ENCODE results near the gene TF. TPM values are rescaled to one million over a fixed set of nuclear protein-coding genes. Genes with fewer than 3 reads are reported as not detected.

TF gene
- total and polyA plus RNA-seq, 10 of the 15 experiments (the other 5 are each of a cell fraction or from before 2014, with no cell fraction given), result under 0.01 to 8.9 (median 0.05) TPM; not detected in 1

DNA sequence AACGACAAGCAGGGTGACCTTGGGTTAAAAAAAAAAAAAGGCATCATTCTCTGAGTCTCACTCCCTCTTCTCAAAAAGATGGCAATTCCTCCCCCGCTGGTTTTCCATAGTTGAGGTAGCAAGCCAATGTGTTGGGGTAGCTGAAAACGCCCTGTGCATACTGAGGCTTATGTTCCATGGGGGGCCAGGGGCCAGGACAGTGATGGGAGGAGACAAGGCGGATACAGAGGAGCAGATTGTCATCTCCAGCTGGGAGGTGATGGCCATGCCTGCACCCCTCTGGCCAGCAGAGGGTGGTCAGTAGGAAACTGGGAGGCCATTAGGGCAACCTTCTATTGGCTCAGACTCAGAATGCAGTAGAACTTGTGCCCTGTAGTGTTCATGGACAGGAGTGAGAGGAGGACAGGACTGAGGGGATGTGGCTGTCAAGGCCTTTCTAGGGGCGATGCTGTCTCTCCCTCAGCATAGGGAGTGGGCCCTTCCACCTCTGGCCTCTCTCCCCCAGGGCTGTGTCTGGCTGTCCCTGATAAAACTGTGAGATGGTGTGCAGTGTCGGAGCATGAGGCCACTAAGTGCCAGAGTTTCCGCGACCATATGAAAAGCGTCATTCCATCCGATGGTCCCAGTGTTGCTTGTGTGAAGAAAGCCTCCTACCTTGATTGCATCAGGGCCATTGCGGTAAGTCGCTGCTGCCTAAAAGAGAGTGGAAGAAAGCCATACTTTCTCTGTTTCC, 1.9 kb downstream of the TF start:
- Histone ChIP-seq H3K4me1 (ENCODE audit: control insufficient read depth, insufficient read depth, low read length) (no peaks in the 10 kb centered on the region), H3K79me2 (ENCODE audit: control insufficient read depth, insufficient read depth, low read length) (no peaks in the 10 kb centered on the region), H3K36me3 (ENCODE audit: control insufficient read depth in 2 of 2, insufficient read depth in 2 of 2, low read length in 1 of 2) (no peaks in the 10 kb centered on the region), H3K9me3 (replicated peaks; ENCODE audit: control insufficient read depth, insufficient read depth, low read length) (no peaks in the 10 kb centered on the region), H3K4me2 (ENCODE audit: control insufficient read depth, insufficient read depth) (no peak overlapping the region), H3K27me3 (replicated peaks in 1 of 2; ENCODE audit: control insufficient read depth in 2 of 2, insufficient read depth in 2 of 2, low read length in 1 of 2) (peaks cover 5 to 6% of the 10 kb centered on the region in 2 experiments; a peak in 2 of 4 replicates), H3K9ac (ENCODE audit: control insufficient read depth, insufficient read depth, low read length) (no peak overlapping the region), H2AFZ (ENCODE audit: control insufficient read depth, low read depth, low read length) (no peak overlapping the region), H3K27ac (ENCODE audit: control insufficient read depth, insufficient read depth) (no peak overlapping the region), H4K20me1 (ENCODE audit: control insufficient read depth, insufficient read depth) (no peaks in the 10 kb centered on the region), H3K4me3 (no peak overlapping the region)
- intact Hi-C loops (cut with micrococcal nuclease; ENCODE audit: unreplicated experiment), result no loop called here
- ATAC-seq, result no peak
- SMC1A ChIA-PET (ENCODE audit: uncharacterized antibody, unreplicated experiment), result no interaction called here
- FAIRE-seq, result no peak
- CTCF ChIA-PET, result no interaction called here
- WGBS (ENCODE audit: insufficient coverage, insufficient replicate concordance, low lambda C conversion rate, missing lambda C conversion rate), result 56% methylated on average over 11 of the region's 12 CpGs
- POLR2A ChIA-PET, result interaction anchor here (0.6 kb wide), 1 partner anchor 73 kb away, joined by 8 read pairs; no protein-coding TSS in a partner anchor
- BruUV-seq (replicated peaks), result no TSS peak
- RAD21 ChIA-PET (ENCODE audit: unreplicated experiment), result no interaction called here
- in situ Hi-C loops (cut with MboI), result no loop called here
- no peak for DNase-seq (ENCODE audit: low read depth, low spot score)
- no peak for TF ChIP-seq HSF1 (IDR thresholded peaks at IDR 0.05; ENCODE audit: low read depth, low read length)
- TF ChIP-seq SKIL (IDR thresholded peaks at IDR 0.05; ENCODE audit: low read depth, poor library complexity, severe bottlenecking), result no peak
- no peak for TF ChIP-seq IRF4 (IDR thresholded peaks at IDR 0.05; ENCODE audit: low read depth, low read length)
- no peak for TF ChIP-seq CHD2 (IDR thresholded peaks at IDR 0.05; ENCODE audit: borderline replicate concordance, low read depth, low read length)
- TF ChIP-seq PBX3 (IDR thresholded peaks at IDR 0.05; ENCODE audit: insufficient replicate concordance, low read depth, low read length), result no peak
- no peak for TF ChIP-seq STAT1 (conservative IDR thresholded peaks at IDR 0.05)
- no peak for TF ChIP-seq SPI1 (IDR thresholded peaks at IDR 0.05; ENCODE audit: borderline replicate concordance, insufficient read depth, low read depth, low read length)
- no peak for TF ChIP-seq SUPT20H (IDR thresholded peaks at IDR 0.05; ENCODE audit: borderline replicate concordance, control insufficient read depth, low read depth, low read length)
- no peak for TF ChIP-seq ATF3 (IDR thresholded peaks at IDR 0.05; ENCODE audit: borderline replicate concordance, extremely low read depth, low read depth, low read length)
- TF ChIP-seq PKNOX1 (IDR thresholded peaks at IDR 0.05), result no peak
- TF ChIP-seq, protein P1, sequence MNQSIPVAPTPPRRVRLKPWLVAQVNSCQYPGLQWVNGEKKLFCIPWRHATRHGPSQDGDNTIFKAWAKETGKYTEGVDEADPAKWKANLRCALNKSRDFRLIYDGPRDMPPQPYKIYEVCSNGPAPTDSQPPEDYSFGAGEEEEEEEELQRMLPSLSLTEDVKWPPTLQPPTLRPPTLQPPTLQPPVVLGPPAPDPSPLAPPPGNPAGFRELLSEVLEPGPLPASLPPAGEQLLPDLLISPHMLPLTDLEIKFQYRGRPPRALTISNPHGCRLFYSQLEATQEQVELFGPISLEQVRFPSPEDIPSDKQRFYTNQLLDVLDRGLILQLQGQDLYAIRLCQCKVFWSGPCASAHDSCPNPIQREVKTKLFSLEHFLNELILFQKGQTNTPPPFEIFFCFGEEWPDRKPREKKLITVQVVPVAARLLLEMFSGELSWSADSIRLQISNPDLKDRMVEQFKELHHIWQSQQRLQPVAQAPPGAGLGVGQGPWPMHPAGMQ (IDR thresholded peaks at IDR 0.05; ENCODE audit: borderline replicate concordance), result no peak
- TF ChIP-seq RELA (IDR thresholded peaks at IDR 0.05; ENCODE audit: borderline replicate concordance, partially characterized antibody), result no peak

All from GM12878 (cell line).